ENCODE results near the gene KLHL30.

DNA sequence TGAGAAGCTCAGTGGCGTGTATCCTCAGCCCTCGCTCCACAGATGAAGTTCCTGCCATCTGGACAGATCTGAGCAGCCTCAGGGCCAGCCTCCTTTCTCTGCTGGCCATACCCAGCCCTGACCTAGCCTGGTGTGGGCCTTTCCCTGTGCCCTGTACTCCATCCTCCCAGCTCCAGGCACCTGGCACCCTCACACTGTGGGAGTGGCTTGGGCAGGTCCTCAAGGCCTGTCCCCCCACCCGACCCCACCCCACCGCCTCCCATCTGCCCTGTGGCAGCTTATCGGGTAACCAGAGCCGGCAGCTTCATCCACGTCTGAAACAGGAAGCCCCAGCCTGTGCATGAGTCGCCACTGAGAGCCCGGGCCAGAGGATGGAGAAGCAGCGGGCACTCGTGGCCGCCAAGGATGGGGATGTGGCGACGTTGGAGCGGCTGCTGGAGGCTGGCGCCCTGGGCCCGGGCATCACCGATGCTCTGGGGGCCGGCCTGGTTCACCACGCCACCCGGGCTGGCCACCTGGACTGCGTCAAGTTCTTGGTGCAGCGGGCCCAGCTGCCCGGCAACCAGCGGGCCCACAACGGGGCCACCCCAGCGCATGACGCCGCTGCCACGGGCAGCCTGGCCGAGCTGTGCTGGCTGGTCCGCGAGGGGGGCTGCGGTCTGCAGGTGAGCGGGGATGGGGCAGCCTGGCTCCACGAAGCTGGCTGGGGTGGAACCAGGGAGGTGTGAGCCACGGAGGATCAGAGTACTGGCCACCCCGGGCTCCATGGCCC lies 38.2 kb upstream of the KLHL30 start, which contains the start of gene ESPNL:
- no peak for TF ChIP-seq POLR2A (IDR thresholded peaks at IDR 0.05)
- TF ChIP-seq, protein P1, sequence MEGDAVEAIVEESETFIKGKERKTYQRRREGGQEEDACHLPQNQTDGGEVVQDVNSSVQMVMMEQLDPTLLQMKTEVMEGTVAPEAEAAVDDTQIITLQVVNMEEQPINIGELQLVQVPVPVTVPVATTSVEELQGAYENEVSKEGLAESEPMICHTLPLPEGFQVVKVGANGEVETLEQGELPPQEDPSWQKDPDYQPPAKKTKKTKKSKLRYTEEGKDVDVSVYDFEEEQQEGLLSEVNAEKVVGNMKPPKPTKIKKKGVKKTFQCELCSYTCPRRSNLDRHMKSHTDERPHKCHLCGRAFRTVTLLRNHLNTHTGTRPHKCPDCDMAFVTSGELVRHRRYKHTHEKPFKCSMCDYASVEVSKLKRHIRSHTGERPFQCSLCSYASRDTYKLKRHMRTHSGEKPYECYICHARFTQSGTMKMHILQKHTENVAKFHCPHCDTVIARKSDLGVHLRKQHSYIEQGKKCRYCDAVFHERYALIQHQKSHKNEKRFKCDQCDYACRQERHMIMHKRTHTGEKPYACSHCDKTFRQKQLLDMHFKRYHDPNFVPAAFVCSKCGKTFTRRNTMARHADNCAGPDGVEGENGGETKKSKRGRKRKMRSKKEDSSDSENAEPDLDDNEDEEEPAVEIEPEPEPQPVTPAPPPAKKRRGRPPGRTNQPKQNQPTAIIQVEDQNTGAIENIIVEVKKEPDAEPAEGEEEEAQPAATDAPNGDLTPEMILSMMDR (IDR thresholded peaks at IDR 0.05), result no peak
